Breast epithelium (tissue), 3 donors: ENCODE measurements around the gene MRPL52.

Experiments used
- CTCF ChIP-seq, 3 donors: fragments of 450-650 bp; IDR thresholded peaks; one replicate each; pipeline ENCODE4 v1.5.1; 2016 to 2017; ENCODE audit warnings: antibody characterized with exemption in 3 of 3, mild to moderate bottlenecking in 3 of 3, moderate library complexity in 3 of 3
- POLR2A ChIP-seq: fragments of 450-650 bp; IDR thresholded peaks from one replicate; pipeline ENCODE4 v1.6.1; 2016; ENCODE audit warnings: antibody characterized with exemption, mild to moderate bottlenecking, moderate library complexity
- POLR2AphosphoS5 ChIP-seq, 3 donors: sonication (generic); formaldehyde crosslinking; IDR thresholded peaks; one replicate each; pipeline ENCODE4 v1.6.1; 2017; ENCODE audit warnings: antibody characterized with exemption in 3 of 3

GRCh38 chr14:22839159-22839779, 9.6 kb downstream of the MRPL52 start:
- TF ChIP-seq CTCF (IDR thresholded peaks at IDR 0.05) (no peak), POLR2A (no peak), POLR2AphosphoS5 (IDR thresholded peaks at IDR 0.05) (peak; percentile 39 to 99 (median 58))
